Breast epithelium (tissue), 4 donors: ENCODE measurements around the gene NRIP1. TPM values are rescaled to one million over a fixed set of nuclear protein-coding genes. Genes with fewer than 3 reads are reported as not detected.

Experiments used
- DNase-seq, 2 donors: peaks; one replicate each; pipeline ENCODE4 v3.0.0-alpha.2; 2019; ENCODE audit warnings: low spot score in 2 of 2
- H3K27ac ChIP-seq, 2 donors: fragments of 200-600 bp; sonication (generic) in 1 of 2; one replicate each; pipeline ENCODE4 v1.5.1; 2016 to 2019; ENCODE audit warnings: mild to moderate bottlenecking in 1 of 2
- H3K27me3 ChIP-seq, 2 donors: fragments of 200-600 bp; sonication (generic) in 1 of 2; one replicate each; pipeline versions ENCODE4 v1.5.1 to v1.6.0; 2017 to 2019; ENCODE audit warnings: control low read depth in 1 of 2, mild to moderate bottlenecking in 1 of 2
- H3K36me3 ChIP-seq: fragments of 200-600 bp; one replicate; pipeline ENCODE4 v1.5.1; 2019
- H3K4me1 ChIP-seq, 2 donors: fragments of 200-600 bp; sonication (generic); one replicate each; pipeline ENCODE4 v1.5.1; 2016 to 2019; ENCODE audit warnings: control low read depth in 1 of 2
- H3K4me3 ChIP-seq, 3 donors: fragments of 200-600 bp; sonication (generic); 1 replicate in 2 of 3; 2 replicates in 1 of 3; pipeline ENCODE4 v1.5.1; 2016 to 2019; ENCODE audit warnings: mild to moderate bottlenecking in 3 of 3, moderate library complexity in 2 of 3
- H3K9me3 ChIP-seq, 2 donors: fragments of 200-600 bp; sonication (generic) in 1 of 2; one replicate each; pipeline ENCODE4 v1.5.1; 2016 to 2019; ENCODE audit warnings: control low read depth in 1 of 2
- CTCF ChIP-seq, 3 donors: fragments of 450-650 bp; IDR thresholded peaks; one replicate each; pipeline ENCODE4 v1.5.1; 2016 to 2017; ENCODE audit warnings: antibody characterized with exemption in 3 of 3, mild to moderate bottlenecking in 3 of 3, moderate library complexity in 3 of 3
- POLR2A ChIP-seq: fragments of 450-650 bp; IDR thresholded peaks from one replicate; pipeline ENCODE4 v1.6.1; 2016; ENCODE audit warnings: antibody characterized with exemption, mild to moderate bottlenecking, moderate library complexity
- POLR2AphosphoS5 ChIP-seq, 3 donors: sonication (generic); formaldehyde crosslinking; IDR thresholded peaks; one replicate each; pipeline ENCODE4 v1.6.1; 2017; ENCODE audit warnings: antibody characterized with exemption in 3 of 3
- intact Hi-C: fragments of 100-400 bp; cut with DNase I; formaldehyde crosslinking; loops from one replicate; pipeline ENCODE4 v1.15.1; 2023; ENCODE audit warnings: low total_unique reads
- total RNA-seq, 3 donors: library from RNA; depleted of rRNA; stranded (reverse); fragments of >200 nt; gene quantifications; one replicate each; pipeline ENCODE4 v1.1.0, GENCODE V29; 2016

Gene NRIP1
- total RNA-seq, 3 donors from 2014 or later: 82.0 to 121 (median 105) TPM

GRCh38 chr21:15098181-15098580, 33.4 kb upstream of the NRIP1 start:
- Histone ChIP-seq H3K27ac (no peak overlapping the region), H3K9me3 (no peaks in the 10 kb centered on the region), H3K4me1 (no peaks in the 10 kb centered on the region), H3K4me3 (no peak overlapping the region), H3K36me3 (no peaks in the 10 kb centered on the region), H3K27me3 (no peaks in the 10 kb centered on the region)
- no peak for DNase-seq
- TF ChIP-seq POLR2AphosphoS5 (IDR thresholded peaks at IDR 0.05) (no peak), CTCF (IDR thresholded peaks at IDR 0.05) (no peak), POLR2A (no peak)
- intact Hi-C loops: no loop called here

GRCh38 chr21:15097580-15097979, 32.8 kb upstream of the NRIP1 start:
- Histone ChIP-seq H3K27me3 (no peaks in the 10 kb centered on the region), H3K4me1 (no peaks in the 10 kb centered on the region), H3K4me3 (no peak overlapping the region), H3K9me3 (no peaks in the 10 kb centered on the region), H3K36me3 (no peaks in the 10 kb centered on the region), H3K27ac (no peak overlapping the region)
- intact Hi-C loops: no loop called here
- DNase-seq: no peak
- TF ChIP-seq POLR2A (no peak), POLR2AphosphoS5 (IDR thresholded peaks at IDR 0.05) (no peak), CTCF (IDR thresholded peaks at IDR 0.05) (no peak)

GRCh38 chr21:15096146-15096545, 31.3 kb upstream of the NRIP1 start:
- no peaks in the 10 kb centered on the region for H3K27me3 ChIP-seq
- intact Hi-C loops: no loop called here
- DNase-seq: no peak
- no peak for TF ChIP-seq CTCF (IDR thresholded peaks at IDR 0.05)
- no peak for TF ChIP-seq POLR2A
- TF ChIP-seq POLR2AphosphoS5 (IDR thresholded peaks at IDR 0.05): no peak
- no peak overlapping the region for H3K4me3 ChIP-seq
- H3K36me3 ChIP-seq: no peaks in the 10 kb centered on the region
- H3K4me1 ChIP-seq: no peaks in the 10 kb centered on the region
- no peak overlapping the region for H3K27ac ChIP-seq
- H3K9me3 ChIP-seq: no peaks in the 10 kb centered on the region

- TF ChIP-seq POLR2AphosphoS5 (IDR thresholded peaks at IDR 0.05) (no peak), POLR2A (no peak), CTCF (IDR thresholded peaks at IDR 0.05) (no peak)
- Histone ChIP-seq H3K4me1 (no peaks in the 10 kb centered on the region), H3K36me3 (no peaks in the 10 kb centered on the region), H3K27ac (no peak overlapping the region), H3K27me3 (no peaks in the 10 kb centered on the region), H3K4me3 (no peak overlapping the region), H3K9me3 (no peaks in the 10 kb centered on the region)
- intact Hi-C loops: no loop called here
- DNase-seq: no peak
Measured at GRCh38 chr21:15095326-15095725, 30.5 kb upstream of the NRIP1 start.

- no peak overlapping the region for H3K4me3 ChIP-seq
- TF ChIP-seq POLR2A (no peak), POLR2AphosphoS5 (IDR thresholded peaks at IDR 0.05) (no peak), CTCF (IDR thresholded peaks at IDR 0.05) (no peak)
- no peak for DNase-seq
- intact Hi-C loops: no loop called here
- H3K4me1 ChIP-seq: no peaks in the 10 kb centered on the region
- no peaks in the 10 kb centered on the region for H3K27me3 ChIP-seq
- H3K36me3 ChIP-seq: no peaks in the 10 kb centered on the region
- no peak overlapping the region for H3K27ac ChIP-seq
- no peaks in the 10 kb centered on the region for H3K9me3 ChIP-seq
Measured at GRCh38 chr21:15094706-15095105, 29.9 kb upstream of the NRIP1 start.
